ENCODE measurements around the gene ACTN1.

DNA sequence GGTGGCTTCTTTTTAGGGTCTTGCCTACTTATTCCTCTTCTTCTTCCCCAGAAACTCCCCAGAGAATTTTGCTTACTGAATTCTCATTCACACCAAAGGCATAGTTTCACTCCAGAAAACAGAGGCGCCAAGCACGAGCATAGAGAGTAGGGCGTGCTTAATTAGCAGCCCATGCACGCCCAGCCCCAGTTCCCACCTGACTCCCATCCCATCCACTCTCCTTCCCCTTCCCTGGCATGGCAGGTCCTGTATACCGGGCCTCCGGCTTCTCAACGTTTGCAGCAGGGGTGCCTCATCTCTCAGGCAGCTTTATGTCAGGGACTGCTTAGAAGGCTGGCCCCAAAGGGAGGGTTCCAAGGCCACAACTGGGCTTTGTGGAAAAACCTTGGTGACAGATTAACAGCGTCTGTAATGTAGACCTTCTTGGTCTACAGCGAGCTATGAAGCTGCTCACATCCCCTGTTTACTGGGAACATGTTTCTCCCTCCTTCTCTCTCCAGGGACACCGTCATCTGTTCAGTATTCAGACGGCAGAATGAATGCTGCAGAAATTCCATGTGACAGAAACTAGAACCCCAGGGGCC lies 62.7 kb downstream of the ACTN1 start:
- TF ChIP-seq, protein P1, sequence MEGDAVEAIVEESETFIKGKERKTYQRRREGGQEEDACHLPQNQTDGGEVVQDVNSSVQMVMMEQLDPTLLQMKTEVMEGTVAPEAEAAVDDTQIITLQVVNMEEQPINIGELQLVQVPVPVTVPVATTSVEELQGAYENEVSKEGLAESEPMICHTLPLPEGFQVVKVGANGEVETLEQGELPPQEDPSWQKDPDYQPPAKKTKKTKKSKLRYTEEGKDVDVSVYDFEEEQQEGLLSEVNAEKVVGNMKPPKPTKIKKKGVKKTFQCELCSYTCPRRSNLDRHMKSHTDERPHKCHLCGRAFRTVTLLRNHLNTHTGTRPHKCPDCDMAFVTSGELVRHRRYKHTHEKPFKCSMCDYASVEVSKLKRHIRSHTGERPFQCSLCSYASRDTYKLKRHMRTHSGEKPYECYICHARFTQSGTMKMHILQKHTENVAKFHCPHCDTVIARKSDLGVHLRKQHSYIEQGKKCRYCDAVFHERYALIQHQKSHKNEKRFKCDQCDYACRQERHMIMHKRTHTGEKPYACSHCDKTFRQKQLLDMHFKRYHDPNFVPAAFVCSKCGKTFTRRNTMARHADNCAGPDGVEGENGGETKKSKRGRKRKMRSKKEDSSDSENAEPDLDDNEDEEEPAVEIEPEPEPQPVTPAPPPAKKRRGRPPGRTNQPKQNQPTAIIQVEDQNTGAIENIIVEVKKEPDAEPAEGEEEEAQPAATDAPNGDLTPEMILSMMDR (IDR thresholded peaks at IDR 0.05; ENCODE audit: low read depth, low read length): no peak
- TF ChIP-seq EZH2phosphoT487 (IDR thresholded peaks at IDR 0.05; ENCODE audit: low read depth): no peak
